Tibial artery (tissue), 4 donors: ENCODE data around the gene MST1.

Experiments used
- DNase-seq, 2 donors: peaks; one replicate each; pipeline ENCODE4 v3.0.0-alpha.2; 2019
- H3K27ac ChIP-seq, 2 donors: fragments of 200-600 bp; sonication (generic) in 1 of 2; 1 replicate in 1 of 2; 2 replicates in 1 of 2; pipeline ENCODE4 v1.5.1; 2018 to 2019; ENCODE audit warnings: mild to moderate bottlenecking in 1 of 2
- H3K27me3 ChIP-seq, 2 donors: fragments of 200-600 bp; sonication (generic) in 1 of 2; one replicate each; pipeline versions ENCODE4 v1.5.1 to v1.6.0; 2016 to 2019
- H3K36me3 ChIP-seq, 3 donors: fragments of 200-600 bp; sonication (generic) in 2 of 3; one replicate each; pipeline ENCODE4 v1.5.1; 2016 to 2019; ENCODE audit warnings: mild to moderate bottlenecking in 2 of 3
- H3K4me1 ChIP-seq, 4 donors: fragments of 200-600 bp; sonication (generic) in 2 of 4; 1 replicate in 3 of 4; 2 replicates in 1 of 4; pipeline ENCODE4 v1.5.1; 2016 to 2019
- H3K4me3 ChIP-seq, 2 donors: fragments of 200-600 bp; sonication (generic) in 1 of 2; 1 replicate in 1 of 2; 2 replicates in 1 of 2; pipeline ENCODE4 v1.5.1; 2018 to 2019; ENCODE audit warnings: mild to moderate bottlenecking in 2 of 2
- H3K9me3 ChIP-seq, 3 donors: fragments of 200-600 bp; sonication (generic) in 1 of 3; one replicate each; pipeline ENCODE4 v1.5.1; 2016 to 2019
- CTCF ChIP-seq, 2 experiments: fragments of 200-600 bp in 1 of 2; fragments of 450-650 bp in 1 of 2; IDR thresholded peaks; one replicate each; pipeline ENCODE4 v1.5.1; 2017 to 2019; ENCODE audit warnings: antibody characterized with exemption in 2 of 2, mild to moderate bottlenecking in 1 of 2, moderate library complexity in 1 of 2
- intact Hi-C: fragments of 100-400 bp; cut with DNase I; formaldehyde crosslinking; loops from one replicate; pipeline ENCODE4 v1.15.0; 2023; ENCODE audit warnings: low total_unique reads

Gene MST1

DNA sequence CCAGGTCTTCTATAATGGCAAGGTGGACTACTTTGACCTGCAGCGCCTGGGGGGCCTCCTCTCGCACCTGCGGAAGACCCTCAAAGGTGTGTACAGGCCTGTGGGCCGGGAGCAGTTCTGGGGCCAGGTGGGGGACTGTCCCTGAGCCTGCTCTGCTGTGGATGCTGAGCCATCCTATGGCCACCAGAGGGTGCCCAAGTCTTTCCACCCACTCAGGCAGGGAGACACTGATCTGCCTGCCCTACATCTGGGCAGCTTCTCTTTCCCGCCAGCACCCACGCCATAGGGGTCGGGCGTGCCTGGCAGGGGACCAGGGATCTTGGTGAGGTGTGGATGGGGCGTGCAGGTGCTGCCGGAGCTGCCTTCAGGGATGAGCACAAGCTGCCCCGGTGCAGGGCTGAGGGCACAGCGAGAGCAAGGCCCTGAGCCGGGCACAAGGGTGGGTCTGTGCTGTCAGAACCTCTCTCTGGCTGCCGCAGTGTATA is 14.2 kb upstream of the MST1 start:
- Histone ChIP-seq H3K27ac (no peak overlapping the region), H3K4me3 (no peak overlapping the region), H3K9me3 (no peaks in the 10 kb centered on the region), H3K4me1 (no peaks in the 10 kb centered on the region), H3K36me3 (peaks cover 28 to 100% (median 69%) of the 10 kb centered on the region in 3 donors), H3K27me3 (no peaks in the 10 kb centered on the region)
- DNase-seq, result no peak
- intact Hi-C loops, result loop anchor here (10.0 kb wide), 1 partner anchor 111 kb away; the partner anchor contains the start of gene UBA7
- TF ChIP-seq CTCF (IDR thresholded peaks at IDR 0.05), result peak; percentile 73 to 78

- no peak overlapping the region for H3K27ac ChIP-seq
- DNase-seq, result no peak
- no peaks in the 10 kb centered on the region for H3K27me3 ChIP-seq
- no peaks in the 10 kb centered on the region for H3K4me1 ChIP-seq
- H3K36me3 ChIP-seq, result peaks cover 28 to 100% (median 77%) of the 10 kb centered on the region in 3 donors
- no peak overlapping the region for H3K4me3 ChIP-seq
- no peaks in the 10 kb centered on the region for H3K9me3 ChIP-seq
- intact Hi-C loops, result loop anchor here (10.0 kb wide), 1 partner anchor 112 kb away; the partner anchor contains the start of gene UBA7
- no peak for TF ChIP-seq CTCF (IDR thresholded peaks at IDR 0.05)
These were observed 13.4 kb upstream of the MST1 start for GRCh38 chr3:49702672-49703071.

- Histone ChIP-seq H3K4me3 (no peak overlapping the region), H3K36me3 (peaks cover 28 to 96% (median 76%) of the 10 kb centered on the region in 3 donors), H3K4me1 (no peaks in the 10 kb centered on the region), H3K9me3 (no peaks in the 10 kb centered on the region), H3K27me3 (no peaks in the 10 kb centered on the region), H3K27ac (no peak overlapping the region)
- intact Hi-C loops, result loop anchor here (10.0 kb wide), 1 partner anchor 113 kb away; the partner anchor contains the start of gene UBA7
- TF ChIP-seq CTCF (IDR thresholded peaks at IDR 0.05), result peak in 1 of 2 experiments; percentile 24
- DNase-seq, result no peak
These were observed 12.3 kb upstream of the MST1 start for GRCh38 chr3:49701388-49702077.

DNA sequence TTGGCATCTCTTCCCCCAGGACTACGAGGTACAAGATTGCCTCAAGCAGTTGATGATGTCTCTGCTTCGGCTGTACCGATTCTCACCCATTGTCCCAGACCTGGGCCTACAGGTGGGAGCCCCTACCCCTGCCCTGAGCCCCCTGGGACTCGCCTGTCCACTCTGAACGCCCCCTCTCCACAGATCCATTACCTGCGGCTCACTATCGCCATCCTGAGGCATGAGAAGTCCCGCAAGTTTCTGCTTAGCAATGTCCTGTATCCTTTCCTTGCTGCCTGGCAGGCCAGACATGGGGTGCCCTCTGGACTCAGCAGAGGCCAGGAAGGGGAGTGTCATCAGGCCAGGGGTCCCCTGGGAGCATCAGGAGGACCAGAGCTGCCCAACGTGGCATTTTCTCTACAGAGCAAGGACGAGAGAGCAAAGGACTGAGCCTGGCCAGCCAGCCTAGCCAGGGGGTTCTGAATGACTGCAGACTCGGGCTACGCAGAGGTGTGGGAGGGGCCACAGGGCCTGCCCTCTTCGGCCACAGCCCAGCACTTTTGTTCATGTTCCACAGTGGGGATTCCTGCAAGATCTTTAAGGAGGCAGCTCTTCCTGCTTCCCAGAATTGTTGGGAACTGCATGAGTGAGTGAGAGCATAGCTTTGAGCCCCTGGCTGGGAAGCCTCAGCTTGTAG is 11.3 kb upstream of the MST1 start:
- intact Hi-C loops, result loop anchor here (10.0 kb wide), 1 partner anchor 114 kb away; the partner anchor contains the start of gene UBA7
- H3K36me3 ChIP-seq, result peaks cover 28 to 87% (median 69%) of the 10 kb centered on the region in 3 donors

DNA sequence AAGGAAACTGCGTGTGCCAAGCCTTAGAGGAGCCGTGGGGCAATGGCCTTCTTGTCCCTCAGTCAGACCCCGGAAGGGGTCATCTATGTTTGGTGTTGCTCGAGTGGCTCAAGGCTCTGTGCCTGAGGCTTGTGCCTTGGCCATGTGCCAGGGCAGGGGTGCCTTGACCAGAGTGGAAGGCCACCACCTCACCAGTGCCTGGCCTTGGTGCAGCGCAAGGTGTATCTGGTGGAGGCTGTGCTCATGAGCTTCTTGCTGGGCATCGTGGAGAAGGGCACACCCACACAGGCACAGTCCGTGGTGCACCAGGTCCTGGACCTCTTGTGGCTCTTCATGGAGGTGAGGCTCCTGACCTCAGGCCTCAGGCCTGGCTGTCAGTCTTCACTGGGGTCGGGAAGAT is 10.7 kb upstream of the MST1 start:
- intact Hi-C loops, result loop anchor here (10.0 kb wide), 1 partner anchor 115 kb away; the partner anchor contains the start of gene UBA7
- H3K9me3 ChIP-seq, result no peaks in the 10 kb centered on the region
- H3K27me3 ChIP-seq, result no peaks in the 10 kb centered on the region
- H3K4me3 ChIP-seq, result no peak overlapping the region
- peaks cover 23 to 81% (median 64%) of the 10 kb centered on the region in 3 donors for H3K36me3 ChIP-seq
- H3K4me1 ChIP-seq, result no peaks in the 10 kb centered on the region
- TF ChIP-seq CTCF (IDR thresholded peaks at IDR 0.05), result no peak
- no peak for DNase-seq
- no peak overlapping the region for H3K27ac ChIP-seq

More for the DNA sequence above, 11.3 kb upstream of the MST1 start:
- H3K27ac ChIP-seq, result no peak overlapping the region
- DNase-seq, result no peak
- no peaks in the 10 kb centered on the region for H3K27me3 ChIP-seq
- no peaks in the 10 kb centered on the region for H3K4me1 ChIP-seq
- H3K4me3 ChIP-seq, result no peak overlapping the region
- no peaks in the 10 kb centered on the region for H3K9me3 ChIP-seq
- TF ChIP-seq CTCF (IDR thresholded peaks at IDR 0.05), result no peak
